Epithelial cell of esophagus (primary cell): ENCODE results near the gene FILIP1L.

Experiments
- DNase-seq: peaks from one replicate; pipeline ENCODE4 v3.0.0; 2010; ENCODE audit warnings: low read depth
- H3K4me3 ChIP-seq: 2 replicates; pipeline ENCODE4 v1.5.1; 2011; ENCODE audit warnings: mild to moderate bottlenecking, low read length, control low read depth
- CTCF ChIP-seq: IDR thresholded peaks from 2 replicates; pipeline ENCODE4 v1.5.1; 2011; ENCODE audit warnings: low read depth, mild to moderate bottlenecking, low read length, control low read depth, inconsistent platforms; ENCODE audit not compliant: insufficient read depth; ENCODE audit errors: missing control alignments

Gene FILIP1L

GRCh38 chr3:100022506-100022905 is 91.8 kb downstream of the FILIP1L start:
- no peak for DNase-seq
- no peak overlapping the region for H3K4me3 ChIP-seq
- TF ChIP-seq CTCF, result no peak

- no peak overlapping the region for H3K4me3 ChIP-seq
- no peak for TF ChIP-seq CTCF
- no peak for DNase-seq
Measured at GRCh38 chr3:100020876-100021644, 93.2 kb downstream of the FILIP1L start.

GRCh38 chr3:100019719-100020118 is 94.6 kb downstream of the FILIP1L start:
- no peak for TF ChIP-seq CTCF
- DNase-seq, result no peak
- H3K4me3 ChIP-seq, result no peak overlapping the region

- no peak overlapping the region for H3K4me3 ChIP-seq
- no peak for DNase-seq
- no peak for TF ChIP-seq CTCF
Measured at GRCh38 chr3:100018806-100019205, 95.5 kb downstream of the FILIP1L start.

- no peak overlapping the region for H3K4me3 ChIP-seq
- DNase-seq, result no peak
- no peak for TF ChIP-seq CTCF
Measured at GRCh38 chr3:100010087-100010417, 104.2 kb downstream of the FILIP1L start.

GRCh38 chr3:100009276-100010086 is 104.8 kb downstream of the FILIP1L start:
- no peak overlapping the region for H3K4me3 ChIP-seq
- no peak for TF ChIP-seq CTCF
- DNase-seq, result peak; percentile 9

GRCh38 chr3:100008081-100008698 is 106.1 kb downstream of the FILIP1L start:
- TF ChIP-seq CTCF, result no peak
- DNase-seq, result no peak
- H3K4me3 ChIP-seq, result no peak overlapping the region
